Endodermal cell (in vitro differentiated cells): ENCODE measurements around the gene GPR63. TPM values are rescaled to one million over a fixed set of nuclear protein-coding genes. Genes with fewer than 3 reads are reported as not detected.

ENCODE experiments used
- DNase-seq: peaks from one replicate; pipeline ENCODE4 v3.0.0-alpha.2; 2017
- H3K27ac ChIP-seq: 2 replicates; pipeline ENCODE4 v1.5.1; 2013; ENCODE audit warnings: mild to moderate bottlenecking, low read depth, low read length, moderate library complexity
- H3K27me3 ChIP-seq: 2 replicates; pipeline ENCODE4 v1.6.1; 2013; ENCODE audit warnings: mild to moderate bottlenecking, low read length, moderate library complexity; ENCODE audit not compliant: insufficient read depth, control insufficient read depth, poor library complexity, severe bottlenecking
- H3K36me3 ChIP-seq: 2 replicates; pipeline ENCODE4 v1.7.0; 2013; ENCODE audit warnings: mild to moderate bottlenecking, low read length, moderate library complexity; ENCODE audit not compliant: control insufficient read depth, insufficient read depth
- H3K4me1 ChIP-seq: one replicate; pipeline ENCODE4 v1.7.0; 2013; ENCODE audit warnings: low read length; ENCODE audit not compliant: control insufficient read depth, insufficient read depth
- H3K4me3 ChIP-seq: 2 replicates; pipeline ENCODE4 v1.5.1; 2013; ENCODE audit warnings: mild to moderate bottlenecking, low read length, moderate library complexity
- H3K9ac ChIP-seq: 2 replicates; pipeline ENCODE4 v1.6.1; 2013; ENCODE audit warnings: mild to moderate bottlenecking, low read length, moderate library complexity; ENCODE audit not compliant: poor library complexity, severe bottlenecking; ENCODE audit errors: extremely low read depth
- H3K9me3 ChIP-seq: 2 replicates; pipeline ENCODE4 v1.6.1; 2013; ENCODE audit warnings: mild to moderate bottlenecking, low read length, moderate library complexity; ENCODE audit not compliant: control insufficient read depth
- H3K27ac Mint-ChIP-seq: 2 replicates; pipeline ENCODE4 v1.8.0; 2020; ENCODE audit warnings: mixed read lengths
- H3K27me3 Mint-ChIP-seq: 2 replicates; pipeline ENCODE4 v1.8.0; 2021; ENCODE audit warnings: mild to moderate bottlenecking, mixed read lengths; ENCODE audit not compliant: insufficient read depth
- H3K36me3 Mint-ChIP-seq: 2 replicates; pipeline ENCODE4 v1.8.0; 2020; ENCODE audit warnings: low read depth, mixed read lengths
- H3K4me1 Mint-ChIP-seq: 2 replicates; pipeline ENCODE4 v1.8.0; 2020; ENCODE audit warnings: mixed read lengths
- H3K4me3 Mint-ChIP-seq: 2 replicates; pipeline ENCODE4 v1.8.0; 2020; ENCODE audit warnings: mild to moderate bottlenecking, moderate library complexity, mixed read lengths
- H3K9me3 Mint-ChIP-seq: 2 replicates; pipeline ENCODE4 v1.8.0; 2020; ENCODE audit warnings: mild to moderate bottlenecking, mixed read lengths
- WGBS, 2 experiments: methylation state at CpG; one replicate each; pipeline versions ENCODE4 v1.1.5 to v1.1.7; 2013; ENCODE audit warnings: missing lambda C conversion rate in 2 of 2, mixed read lengths in 1 of 2; ENCODE audit not compliant: insufficient coverage in 1 of 2, insufficient read length in 1 of 2; 5-methylcytosine and 5-hydroxymethylcytosine counted together
- total RNA-seq, 2 donors: library from RNA; stranded (reverse); fragmentation: NEBNext Ultra II Directional in 1 of 2; extraction: Animal tissue kit (Norgen Biotek cat#: 25700) in 1 of 2; gene quantifications; 2 replicates in 1 of 2; 3 replicates in 1 of 2; pipeline ENCODE4 v1.2.1, GENCODE V29; 2021
- TF ChIP-seq, protein P1 (sequence below): fragments of 200-600 bp; sonication (generic); conservative IDR thresholded peaks from 2 replicates; pipeline ENCODE4 v1.5.0; 2021; ENCODE audit warnings: antibody characterized with exemption, mild to moderate bottlenecking

Gene GPR63
- total RNA-seq, 2 donors from 2014 or later: 4.8 to 8.5 TPM

DNA sequence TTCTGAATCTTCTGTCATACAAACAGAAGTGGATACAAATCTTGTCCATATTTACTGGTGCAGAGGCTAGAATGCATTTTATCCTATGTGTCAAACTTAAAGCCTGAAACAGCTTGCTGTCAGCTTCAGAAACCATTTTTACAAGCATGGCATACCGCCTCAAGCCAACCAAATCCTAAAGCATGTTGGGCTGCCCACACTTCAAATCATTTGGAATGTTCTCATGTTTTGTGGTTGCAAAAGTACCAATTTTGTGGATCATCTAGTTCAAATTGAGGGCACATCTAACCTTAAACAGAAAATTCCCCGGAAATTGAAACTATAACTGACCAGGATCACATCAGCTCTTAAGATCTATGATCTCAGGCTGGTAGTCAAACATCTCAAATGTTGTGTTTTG lies 3.2 kb downstream of the GPR63 start:
- Histone ChIP-seq H3K27ac (no peak overlapping the region), H3K9me3 (no peaks in the 10 kb centered on the region), H3K27me3 (peaks cover 13% of the 10 kb centered on the region), H3K4me1 (no peaks in the 10 kb centered on the region), H3K9ac (no peak overlapping the region), H3K36me3 (peaks cover 7% of the 10 kb centered on the region), H3K4me3 (no peak overlapping the region)
- H3K4me1 Mint-ChIP-seq: peaks cover 9% of the 10 kb centered on the region
- no peaks in the 10 kb centered on the region for H3K9me3 Mint-ChIP-seq
- peaks cover 4% of the 10 kb centered on the region for H3K36me3 Mint-ChIP-seq
- H3K27ac Mint-ChIP-seq: no peak overlapping the region
- peaks cover 21% of the 10 kb centered on the region for H3K27me3 Mint-ChIP-seq
- DNase-seq: no peak
- TF ChIP-seq, protein P1, sequence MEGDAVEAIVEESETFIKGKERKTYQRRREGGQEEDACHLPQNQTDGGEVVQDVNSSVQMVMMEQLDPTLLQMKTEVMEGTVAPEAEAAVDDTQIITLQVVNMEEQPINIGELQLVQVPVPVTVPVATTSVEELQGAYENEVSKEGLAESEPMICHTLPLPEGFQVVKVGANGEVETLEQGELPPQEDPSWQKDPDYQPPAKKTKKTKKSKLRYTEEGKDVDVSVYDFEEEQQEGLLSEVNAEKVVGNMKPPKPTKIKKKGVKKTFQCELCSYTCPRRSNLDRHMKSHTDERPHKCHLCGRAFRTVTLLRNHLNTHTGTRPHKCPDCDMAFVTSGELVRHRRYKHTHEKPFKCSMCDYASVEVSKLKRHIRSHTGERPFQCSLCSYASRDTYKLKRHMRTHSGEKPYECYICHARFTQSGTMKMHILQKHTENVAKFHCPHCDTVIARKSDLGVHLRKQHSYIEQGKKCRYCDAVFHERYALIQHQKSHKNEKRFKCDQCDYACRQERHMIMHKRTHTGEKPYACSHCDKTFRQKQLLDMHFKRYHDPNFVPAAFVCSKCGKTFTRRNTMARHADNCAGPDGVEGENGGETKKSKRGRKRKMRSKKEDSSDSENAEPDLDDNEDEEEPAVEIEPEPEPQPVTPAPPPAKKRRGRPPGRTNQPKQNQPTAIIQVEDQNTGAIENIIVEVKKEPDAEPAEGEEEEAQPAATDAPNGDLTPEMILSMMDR: no peak
- WGBS, 2 experiments: 99 to 100% methylated on average over 1 to 2 of the region's 2 CpGs
- no peak overlapping the region for H3K4me3 Mint-ChIP-seq

DNA sequence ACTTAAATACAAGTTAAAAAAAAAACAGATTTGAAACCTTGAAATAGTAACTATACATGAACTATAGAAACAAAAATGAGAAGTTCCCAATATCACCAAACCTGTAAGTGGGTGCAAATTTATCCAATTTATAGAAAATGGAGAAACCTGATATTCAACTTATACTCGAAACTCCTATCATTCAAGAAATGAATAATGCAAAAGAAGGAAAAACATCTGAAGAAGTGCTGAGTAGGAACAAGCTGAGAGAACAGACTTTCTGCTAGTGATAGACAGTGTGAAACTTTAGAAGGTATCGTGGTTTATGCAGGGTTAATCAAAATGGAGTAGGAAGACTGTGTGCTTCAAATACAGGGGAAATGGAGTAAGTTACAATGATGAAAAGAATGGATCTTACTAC lies 4.5 kb downstream of the GPR63 start:
- H3K27me3 ChIP-seq: peaks cover 2% of the 10 kb centered on the region
- H3K9ac ChIP-seq: no peak overlapping the region
- no peak overlapping the region for H3K27ac ChIP-seq
- H3K4me1 ChIP-seq: no peaks in the 10 kb centered on the region
- no peak overlapping the region for H3K4me3 ChIP-seq
- peaks cover 9% of the 10 kb centered on the region for H3K27me3 Mint-ChIP-seq
- H3K27ac Mint-ChIP-seq: no peak overlapping the region
- peaks cover 7% of the 10 kb centered on the region for H3K36me3 ChIP-seq
- no peak for DNase-seq
- H3K9me3 ChIP-seq: no peaks in the 10 kb centered on the region
- peaks cover 5% of the 10 kb centered on the region for H3K36me3 Mint-ChIP-seq
- TF ChIP-seq, protein P1: no peak
- peaks cover 9% of the 10 kb centered on the region for H3K4me1 Mint-ChIP-seq
- H3K9me3 Mint-ChIP-seq: no peaks in the 10 kb centered on the region
- WGBS, 2 experiments: 97% methylated on average over 2 of the region's 2 CpGs; no CpG with 5 or more reads in 1 of the 2 experiments
- no peak overlapping the region for H3K4me3 Mint-ChIP-seq

DNA sequence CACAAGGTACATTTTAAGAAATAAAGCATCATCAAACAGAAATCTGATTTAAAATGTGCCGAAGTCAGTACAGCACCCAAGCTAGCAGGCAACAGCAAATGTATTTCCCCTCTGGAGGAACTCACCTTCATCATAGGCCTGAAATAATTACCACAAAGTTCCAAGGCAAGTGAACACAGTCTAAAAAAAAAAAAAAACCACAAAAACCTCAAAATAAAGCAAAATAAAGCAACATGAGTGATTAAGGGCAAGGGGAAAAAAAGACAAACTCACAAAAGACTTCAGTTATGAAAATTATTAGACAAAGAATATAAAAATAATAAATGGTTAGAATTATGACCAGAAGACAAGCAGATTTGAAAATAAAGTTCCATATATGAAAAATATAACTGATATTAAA lies 10.4 kb downstream of the GPR63 start:
- H3K4me3 ChIP-seq: no peak overlapping the region
- TF ChIP-seq, protein P1: no peak
- 84% methylated on average over 1 of the region's 1 CpG; no CpG with 5 or more reads in 1 of the 2 experiments for WGBS, 2 experiments

More for the DNA sequence above, 10.4 kb downstream of the GPR63 start:
- H3K9me3 Mint-ChIP-seq: no peaks in the 10 kb centered on the region
- H3K9ac ChIP-seq: no peak overlapping the region
- no peaks in the 10 kb centered on the region for H3K4me1 ChIP-seq
- no peak overlapping the region for H3K27ac Mint-ChIP-seq
- no peak overlapping the region for H3K4me3 Mint-ChIP-seq
- no peaks in the 10 kb centered on the region for H3K4me1 Mint-ChIP-seq
- no peak overlapping the region for H3K27ac ChIP-seq
- H3K9me3 ChIP-seq: no peaks in the 10 kb centered on the region
- peaks cover 5% of the 10 kb centered on the region for H3K36me3 Mint-ChIP-seq
- DNase-seq: no peak
- H3K27me3 ChIP-seq: no peaks in the 10 kb centered on the region
- H3K27me3 Mint-ChIP-seq: no peaks in the 10 kb centered on the region
- peaks cover 7% of the 10 kb centered on the region for H3K36me3 ChIP-seq
